NCI-H345 treated with DMSO at 0.1 percent for 48 hours (cell line): ENCODE results near the gene ENTPD8.

ENCODE experiments used
- DNase-seq: peaks from one replicate; lab custom pipeline; 2025; ENCODE audit not compliant: unreplicated experiment; lab: John Stamatoyannopoulos, UW

The ENTPD8 gene

DNA sequence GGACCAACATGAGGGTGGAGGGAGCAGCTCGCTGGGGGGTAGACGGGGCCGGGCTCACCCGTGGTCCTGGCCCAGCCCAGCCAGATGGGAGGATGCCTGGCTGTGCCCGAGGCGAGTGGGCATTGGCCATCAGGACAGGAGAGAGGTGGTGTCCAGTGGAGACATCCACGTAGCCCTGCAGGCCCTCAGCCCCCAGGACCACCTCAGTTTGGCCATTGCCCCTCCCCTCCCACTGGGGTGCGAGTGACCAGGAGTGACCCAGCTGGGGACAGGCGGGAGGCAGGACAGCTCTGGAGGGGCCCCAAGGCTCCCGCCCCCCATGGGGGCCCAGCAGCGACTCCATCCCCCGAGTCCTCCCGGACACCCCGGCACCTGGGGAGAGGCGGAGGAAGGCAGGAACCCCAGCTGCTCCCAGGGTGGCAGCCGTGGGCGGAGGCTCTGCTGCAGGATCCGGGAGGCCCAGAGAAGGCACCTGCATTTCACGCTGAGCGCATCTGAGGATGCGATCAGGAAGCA lies 9.7 kb downstream of the ENTPD8 start:
- no peak for DNase-seq

DNA sequence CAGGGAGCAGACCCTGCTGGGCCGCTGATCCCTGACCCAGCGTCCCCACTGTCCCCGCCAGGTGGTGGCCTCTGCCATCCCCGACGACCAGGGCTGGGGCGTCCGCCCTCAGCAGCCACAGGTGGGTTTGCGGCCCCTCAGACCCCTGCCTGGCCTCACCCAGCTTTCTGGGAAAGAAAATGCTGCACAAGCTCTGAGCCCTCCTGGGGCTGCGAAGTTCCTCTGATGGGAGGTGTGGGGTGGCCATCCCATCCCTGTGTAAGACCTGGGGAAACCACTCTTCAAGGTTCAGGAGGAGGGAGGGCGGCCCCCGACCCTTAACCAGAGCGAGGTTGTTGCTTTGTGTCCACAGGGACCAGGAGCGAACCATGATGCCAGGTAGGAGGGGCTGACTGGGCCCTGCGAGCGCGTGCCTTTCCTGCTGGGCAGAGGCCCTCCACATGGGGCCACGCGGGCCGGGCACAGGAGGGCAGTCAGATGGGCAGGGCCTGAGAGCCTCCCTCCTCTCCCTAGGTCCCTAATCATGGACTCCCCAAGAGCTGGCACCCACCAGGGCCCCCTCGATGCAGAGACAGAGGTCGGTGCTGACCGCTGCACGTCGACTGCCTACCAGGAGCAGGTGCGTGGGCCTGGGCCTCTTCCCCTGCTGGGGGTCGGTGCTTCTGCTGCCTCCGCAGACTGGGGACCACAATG lies 10.3 kb downstream of the ENTPD8 start:
- no peak for DNase-seq

DNA sequence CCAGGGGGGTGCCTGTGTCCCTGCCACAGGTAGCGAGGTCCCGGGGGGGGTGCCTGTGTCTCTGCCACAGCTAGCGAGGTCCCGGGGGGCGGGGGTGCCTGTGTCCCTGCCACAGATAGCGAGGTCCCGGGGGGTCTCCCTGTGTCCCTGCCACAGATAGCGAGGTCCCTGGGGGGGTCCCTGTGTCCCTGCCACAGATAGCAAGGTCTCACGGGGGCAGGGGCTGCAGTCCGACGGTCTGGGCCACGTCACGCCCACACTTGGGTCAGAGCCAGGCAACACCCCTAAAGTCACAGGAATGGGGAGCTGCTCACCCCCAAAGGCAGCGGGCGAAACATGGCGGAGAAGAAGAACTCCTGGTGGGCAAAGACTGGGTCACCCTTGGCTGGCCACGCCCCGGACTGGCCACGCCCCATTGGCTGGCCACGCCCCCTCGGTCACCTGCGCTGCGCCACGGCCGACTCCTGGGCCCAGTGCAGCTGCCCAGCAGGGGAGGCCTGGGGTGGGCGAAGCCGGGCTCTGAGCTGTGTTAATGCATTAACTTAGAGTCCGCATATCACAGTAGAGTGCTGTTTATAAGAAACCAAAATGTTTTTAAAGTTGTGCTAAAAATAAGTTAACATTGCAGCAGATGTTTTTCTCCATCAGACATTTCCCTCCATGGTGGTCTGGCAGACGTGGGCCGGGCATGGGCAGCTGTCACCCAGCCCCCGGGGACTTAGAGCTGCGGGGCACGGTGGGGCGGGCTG lies 11.0 kb downstream of the ENTPD8 start:
- DNase-seq, result peak; percentile 41

DNA sequence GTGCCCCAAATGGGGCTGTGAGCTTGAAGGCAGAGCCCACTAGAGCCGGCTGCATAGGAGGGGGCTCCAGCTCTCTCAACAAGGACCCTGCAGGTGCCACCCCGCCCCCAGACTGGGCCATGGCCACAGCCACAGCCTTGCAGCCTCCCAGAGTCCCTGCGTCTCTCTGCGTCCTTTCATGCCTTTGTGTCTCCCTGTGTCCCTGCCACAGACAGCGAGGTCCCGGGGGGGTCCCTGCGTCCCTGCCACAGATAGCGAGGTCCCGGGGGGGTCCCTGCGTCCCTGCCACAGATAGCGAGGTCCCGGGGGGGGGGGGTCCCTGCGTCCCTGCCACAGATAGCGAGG lies 11.6 kb downstream of the ENTPD8 start:
- no peak for DNase-seq

DNA sequence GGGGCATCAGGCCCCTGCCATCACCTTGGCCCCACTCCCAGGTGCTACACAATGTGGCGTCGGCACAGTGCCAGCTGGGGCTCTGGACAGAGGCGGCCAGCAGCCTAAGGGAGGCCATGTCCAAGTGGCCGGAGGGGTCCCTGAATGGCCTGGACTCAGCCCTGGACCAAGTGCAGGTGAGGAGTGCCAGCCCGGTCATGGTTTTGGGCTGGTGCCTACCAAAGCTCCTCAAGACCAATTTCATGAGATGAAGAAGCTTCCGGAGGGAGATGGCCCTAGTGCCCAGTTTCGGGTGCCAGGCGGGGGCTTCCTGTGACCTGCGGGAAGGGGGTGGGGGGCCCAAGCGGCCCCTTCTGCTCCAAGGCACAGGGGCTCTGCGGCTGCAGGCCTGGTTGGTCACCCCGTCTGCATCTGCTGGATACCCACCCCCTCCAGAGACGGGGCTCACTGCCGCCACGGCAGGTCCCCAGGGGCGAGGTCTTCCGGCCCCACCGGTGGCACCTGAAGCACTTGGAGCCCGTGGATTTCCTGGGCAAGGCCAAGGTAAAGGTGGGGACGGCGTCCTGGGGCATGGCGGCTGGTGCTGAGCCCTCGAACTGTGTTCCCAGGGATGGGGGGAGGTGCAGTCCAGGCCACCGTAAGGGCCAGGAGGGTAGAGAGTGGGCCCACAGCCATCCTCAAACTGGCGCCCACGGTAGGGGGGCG lies 12.2 kb downstream of the ENTPD8 start:
- no peak for DNase-seq

DNA sequence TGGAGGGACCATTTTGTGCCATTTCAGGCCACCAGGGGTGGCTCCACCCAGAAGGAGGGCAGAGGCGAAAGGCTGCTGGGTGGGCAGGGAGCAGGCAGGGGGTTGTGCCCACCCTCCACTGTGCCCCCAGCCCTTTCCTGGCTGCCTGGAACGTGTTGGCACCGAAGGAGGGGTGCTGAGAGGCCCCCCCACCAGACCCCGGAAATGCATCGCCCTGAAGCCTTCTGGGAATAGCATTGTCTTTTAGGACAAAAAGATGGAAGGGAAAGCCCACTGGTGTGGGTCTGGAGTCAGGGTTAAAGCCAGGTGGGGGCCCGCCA lies 12.9 kb downstream of the ENTPD8 start:
- DNase-seq, result no peak

DNA sequence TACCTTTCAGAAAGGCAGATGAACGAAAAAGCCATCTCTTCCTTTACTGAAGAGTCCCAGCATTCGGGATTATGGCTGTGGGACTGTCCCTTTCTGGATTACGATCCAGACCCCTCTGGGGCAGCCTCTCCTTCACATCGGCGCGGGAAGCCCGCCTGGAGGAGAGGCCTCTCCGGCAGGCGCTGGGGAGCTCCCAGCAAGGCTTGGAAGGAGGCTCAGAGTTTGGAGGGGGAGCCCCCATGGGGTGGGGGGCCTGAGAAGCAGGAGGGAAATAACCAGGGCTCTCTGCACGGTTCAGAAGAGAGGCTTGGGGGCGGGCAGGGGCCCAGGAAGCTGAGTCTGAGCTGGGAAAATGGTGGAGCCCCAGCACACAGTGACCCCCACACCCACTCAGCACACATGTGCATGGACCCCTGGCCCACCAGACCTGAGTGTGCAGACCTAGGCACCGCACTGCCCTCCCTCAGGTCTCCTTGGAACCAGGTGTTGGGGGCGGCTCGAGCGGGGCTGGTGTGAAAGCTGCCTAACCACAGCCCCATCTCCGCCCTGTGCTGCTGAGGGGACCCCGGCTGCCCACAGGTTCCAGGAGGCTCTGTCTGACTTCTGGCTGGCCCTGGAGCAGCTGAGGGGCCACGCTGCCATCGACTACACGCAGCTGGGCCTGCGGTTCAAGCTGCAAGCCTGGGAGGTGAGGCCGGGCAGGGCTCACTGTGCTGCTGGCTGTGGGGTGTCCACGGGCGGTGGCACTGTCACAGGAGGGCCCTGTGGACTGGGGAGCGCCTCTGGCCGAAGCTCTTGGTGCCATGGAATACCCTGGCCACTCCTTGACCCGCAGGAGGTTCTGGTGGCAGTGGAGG lies 13.5 kb downstream of the ENTPD8 start:
- DNase-seq, result no peak

DNA sequence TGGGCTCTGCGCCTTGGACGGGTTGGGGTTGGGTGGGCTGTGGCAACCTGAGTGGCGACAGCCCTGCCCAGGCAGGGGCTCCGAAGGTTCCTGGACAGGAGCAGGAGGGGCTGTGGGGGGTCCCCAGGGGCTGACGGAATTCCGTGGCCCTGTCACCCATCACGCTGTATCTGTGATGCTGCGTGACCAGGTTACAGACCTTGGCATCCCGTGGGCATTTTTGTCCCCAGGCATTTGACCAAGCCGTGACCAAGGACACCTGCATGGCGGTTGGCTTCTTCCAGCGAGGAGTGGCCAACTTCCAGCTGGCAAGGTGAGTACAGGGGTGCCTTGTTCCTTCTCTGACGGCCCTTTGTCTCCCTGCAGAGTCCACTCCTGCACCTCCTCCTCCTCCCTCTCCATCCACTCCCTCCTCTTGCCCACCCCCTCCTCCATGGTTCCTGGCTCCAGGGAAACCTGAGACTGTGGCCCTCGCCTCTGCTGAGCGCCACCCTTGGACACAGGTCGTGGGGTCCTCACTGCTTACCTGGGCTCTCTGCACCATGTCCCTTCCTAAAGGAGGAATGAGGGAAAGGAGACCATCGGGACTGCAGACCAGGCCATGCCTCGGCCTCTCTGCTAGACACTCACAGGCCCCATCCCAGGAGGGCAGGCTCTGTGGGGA lies 15.0 kb downstream of the ENTPD8 start:
- DNase-seq, result no peak

DNA sequence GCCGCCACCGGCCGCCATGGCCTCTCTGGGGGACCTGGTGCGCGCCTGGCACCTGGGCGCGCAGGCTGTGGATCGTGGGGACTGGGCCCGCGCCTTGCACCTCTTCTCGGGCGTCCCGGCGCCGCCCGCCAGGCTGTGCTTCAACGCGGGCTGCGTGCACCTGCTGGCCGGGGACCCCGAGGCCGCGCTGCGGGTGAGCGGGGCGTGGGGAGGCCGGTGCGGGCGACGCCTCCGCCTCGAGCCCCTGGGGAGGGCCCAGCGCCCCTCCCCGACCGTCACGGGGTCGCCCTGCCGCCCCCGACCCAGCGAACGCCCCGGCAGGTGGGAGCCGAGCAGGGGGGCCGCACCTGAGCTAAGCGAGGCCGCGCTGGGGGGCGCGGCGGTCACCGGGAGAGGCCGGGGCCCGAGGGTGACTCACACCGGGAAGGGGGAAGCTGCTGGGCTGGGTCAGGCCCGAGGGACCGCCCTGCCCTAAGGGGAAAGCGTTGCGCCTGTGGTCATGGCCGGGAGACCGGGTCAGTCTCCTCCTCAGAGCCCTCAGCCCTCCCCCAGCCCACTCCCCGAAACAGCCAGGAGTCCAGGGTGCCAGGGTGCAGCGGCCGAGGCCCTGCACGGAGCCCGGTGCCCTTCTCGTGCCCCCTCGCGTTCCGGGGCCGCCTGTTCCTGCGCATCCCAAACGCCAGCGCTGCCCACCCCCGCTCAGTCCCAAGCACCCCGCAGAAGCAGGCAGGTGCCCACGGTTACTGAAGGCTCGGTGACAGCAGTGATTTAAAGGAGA lies 17.5 kb downstream of the ENTPD8 start:
- no peak for DNase-seq

DNA sequence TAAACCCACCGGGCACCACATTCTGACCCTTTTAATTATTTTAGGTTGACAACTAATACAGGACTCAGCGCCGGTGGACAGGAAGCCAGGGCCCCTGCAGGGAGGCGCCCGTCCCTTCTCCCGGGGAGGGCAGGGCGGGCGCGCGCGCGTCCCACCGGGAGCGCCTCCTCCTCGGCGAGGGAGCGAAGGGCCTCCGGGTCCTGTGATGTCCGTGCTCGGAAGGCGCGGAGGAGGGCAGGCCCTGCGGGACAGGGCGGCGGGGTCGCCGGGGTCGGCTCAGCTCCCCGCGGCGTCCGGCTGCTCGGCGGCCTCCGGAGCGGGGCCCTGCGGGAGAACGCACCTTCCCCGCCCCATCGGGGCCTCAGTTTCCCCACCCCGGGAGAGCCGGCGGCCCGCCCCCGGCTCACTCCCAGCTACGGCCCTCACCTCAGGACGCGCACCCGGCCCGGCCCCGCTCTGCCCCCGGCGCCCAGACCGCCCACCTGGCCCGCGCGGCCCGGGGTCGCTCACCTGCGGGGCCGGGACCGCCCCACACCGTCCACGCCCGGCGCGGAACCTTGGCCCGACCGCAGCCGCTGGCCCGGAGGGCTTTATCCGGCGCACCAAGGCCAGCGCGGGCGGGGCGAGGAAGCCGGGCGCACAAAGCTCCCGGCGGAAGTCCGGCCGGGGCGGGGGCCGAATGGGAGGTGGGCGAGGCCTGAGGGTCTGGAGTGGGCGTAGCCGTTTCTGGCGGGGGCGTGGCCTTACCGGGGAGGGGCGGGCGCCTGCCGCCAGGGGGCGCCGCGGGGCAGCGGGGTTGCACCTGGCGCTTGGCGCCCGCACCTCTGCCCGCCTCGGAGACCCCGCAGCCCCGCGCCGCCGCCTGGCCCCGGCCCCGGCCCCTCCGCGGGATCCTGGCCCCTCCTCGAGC lies 18.3 kb downstream of the ENTPD8 start, which contains the start of the genes EXD3 and NOXA1:
Gene EXD3 (minus strand): TSS at position 559 of the 910 bp plus-strand sequence. CDS start 27,805 bp downstream, outside the sequence.
Gene NOXA1 (plus strand): TSS at position 790 of the 910 bp plus-strand sequence. CDS start 137 bp downstream, outside the sequence.
- peak; percentile 76 for DNase-seq

DNA sequence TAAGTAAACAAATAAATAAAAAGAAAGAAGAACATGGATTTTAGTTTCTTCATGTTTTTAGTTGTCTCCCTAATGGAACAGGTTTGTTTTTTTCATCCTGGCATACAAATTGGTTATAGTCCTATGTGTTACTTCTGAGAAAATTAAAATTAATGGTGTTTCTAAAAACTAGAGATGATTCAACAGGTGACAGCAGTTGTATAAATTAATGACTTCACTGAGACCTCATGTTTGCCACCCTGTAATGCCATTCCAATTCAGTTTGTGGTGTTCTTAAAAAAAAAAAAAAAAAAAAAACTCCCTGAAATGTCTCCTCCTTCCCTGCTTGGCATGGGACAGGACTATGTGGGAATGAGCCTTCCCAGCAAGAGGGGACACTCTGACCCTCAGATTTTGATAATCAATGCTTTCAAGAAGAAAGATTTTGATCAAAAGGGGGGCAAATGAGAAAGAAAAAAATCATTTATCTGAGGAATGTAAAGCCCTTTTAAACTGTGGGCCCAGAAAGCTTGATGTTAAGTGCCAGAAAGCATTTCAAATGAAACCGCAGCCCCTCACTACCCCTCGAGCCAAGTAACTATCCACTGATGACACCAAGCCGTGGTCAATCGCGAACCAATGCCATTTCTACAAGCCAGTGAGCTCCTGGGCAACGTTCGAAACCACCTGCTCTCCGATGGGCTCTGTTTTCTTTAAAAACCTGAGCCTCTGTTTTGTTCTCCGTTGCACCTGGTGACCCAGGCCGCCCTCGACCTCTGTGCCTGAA lies 19.1 kb downstream of the ENTPD8 start:
- DNase-seq, result no peak

DNA sequence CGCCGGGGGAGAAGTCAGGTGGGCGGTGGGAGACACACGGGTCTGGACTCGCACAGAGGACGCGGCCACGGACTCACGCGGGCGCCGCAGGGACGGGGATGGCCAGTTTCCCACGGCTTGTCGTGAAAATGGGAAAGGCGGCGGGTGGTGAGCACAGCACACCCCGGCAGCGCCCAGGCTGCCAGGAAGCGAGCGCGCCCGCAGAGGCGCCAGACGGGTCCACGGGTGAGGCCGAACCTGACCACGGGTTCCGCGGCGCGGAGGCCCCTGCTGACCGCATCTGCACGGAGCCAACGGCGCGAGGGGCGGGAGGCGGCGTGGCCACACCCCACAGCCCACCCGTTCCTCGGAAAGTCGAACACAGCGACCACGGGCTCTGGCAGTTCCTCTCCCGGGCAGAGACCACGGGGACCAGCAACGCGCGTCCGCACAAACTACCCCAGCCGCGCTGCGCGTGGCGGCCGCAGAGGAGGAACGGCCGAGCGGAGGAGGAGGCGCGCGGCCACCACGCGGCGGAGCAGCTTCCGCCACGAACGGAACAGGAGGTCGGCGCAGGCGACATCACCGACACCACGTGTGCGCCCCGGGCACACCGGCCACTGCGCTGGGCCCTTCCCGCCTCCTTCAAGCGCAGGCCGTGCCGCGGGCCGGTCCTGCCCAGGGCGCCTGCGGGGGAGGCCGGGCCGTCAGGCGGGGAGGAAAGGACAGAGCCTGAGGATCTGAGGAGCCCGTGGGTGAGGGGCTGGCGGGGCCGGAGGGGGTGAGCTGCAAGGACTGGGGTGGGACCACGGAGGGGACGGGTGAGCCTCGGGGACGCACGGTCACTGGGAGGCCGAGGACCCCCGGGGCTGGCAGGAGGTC lies 23.8 kb downstream of the ENTPD8 start:
- no peak for DNase-seq

DNA sequence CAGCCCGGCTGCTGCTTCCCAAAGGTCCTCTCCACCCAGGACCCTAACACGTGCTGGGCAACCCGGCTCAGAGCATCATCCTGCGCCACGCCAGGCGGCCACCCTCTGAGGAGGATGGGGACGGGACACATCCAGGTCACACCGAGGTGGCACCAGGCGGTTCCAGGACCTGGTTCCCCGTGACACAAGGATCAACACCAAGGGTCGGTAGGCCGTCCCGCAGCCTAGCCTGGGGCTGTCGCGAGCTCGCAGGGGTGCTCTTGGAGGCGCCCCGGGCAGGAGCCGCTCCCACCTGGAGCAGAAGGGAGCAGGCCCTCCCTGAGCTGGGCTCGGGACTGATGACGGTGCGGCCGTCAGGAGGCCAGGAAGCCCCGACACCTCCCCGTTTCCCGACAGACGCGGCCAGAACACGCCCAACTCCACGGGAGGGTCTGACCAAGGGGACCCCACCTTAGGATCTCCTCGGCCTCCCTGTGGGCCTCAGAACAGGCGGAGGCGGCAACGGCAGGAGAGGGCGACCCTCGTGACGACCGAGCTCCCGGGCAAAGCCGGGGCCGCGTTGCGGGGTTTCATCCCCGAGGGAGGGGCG lies 24.5 kb downstream of the ENTPD8 start:
- DNase-seq, result no peak

DNA sequence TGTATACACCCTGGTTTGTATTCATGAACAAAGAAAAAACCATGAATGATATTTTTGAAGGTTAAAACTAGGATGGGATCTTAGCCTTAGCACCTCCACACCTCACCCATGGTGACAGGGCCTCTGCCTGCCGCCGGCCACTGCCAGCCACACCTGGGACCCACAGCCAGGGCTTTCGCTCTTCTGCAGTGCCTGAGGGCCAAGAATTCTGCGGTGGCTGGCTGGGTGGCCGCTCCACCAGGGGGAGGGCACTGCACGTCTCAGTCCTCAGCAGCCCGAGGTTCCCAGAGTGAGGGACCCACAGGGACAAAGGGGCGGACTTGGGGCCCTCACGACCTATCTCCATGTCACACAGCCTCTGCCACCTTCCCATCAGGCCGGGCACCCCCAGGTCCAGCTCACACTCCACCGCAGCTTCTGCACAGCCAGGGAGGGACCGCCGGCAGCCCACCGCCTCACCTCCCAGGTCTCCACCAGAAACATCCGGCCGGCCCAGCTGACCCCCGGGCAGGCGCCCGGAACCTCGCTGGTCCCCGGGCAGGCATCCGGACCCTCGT lies 25.1 kb downstream of the ENTPD8 start:
- no peak for DNase-seq

DNA sequence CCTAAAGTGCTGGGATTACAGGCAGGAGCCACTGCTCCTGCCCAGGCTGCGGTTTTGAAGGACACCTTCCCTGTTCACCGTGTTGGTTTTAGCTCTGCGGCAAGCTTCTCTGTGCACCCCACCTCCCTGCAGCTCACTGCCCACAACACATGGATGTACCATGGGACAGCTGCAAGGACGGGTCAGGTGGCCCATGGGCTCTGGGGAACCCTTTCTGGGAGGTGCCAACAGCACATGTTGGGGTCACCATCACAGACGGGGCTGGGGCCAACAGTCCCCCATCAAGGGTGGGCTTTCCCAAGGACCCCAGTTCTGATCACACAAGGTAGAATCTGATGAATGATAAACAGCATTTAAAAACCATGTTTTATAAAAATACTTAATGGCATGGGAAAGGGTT lies 25.7 kb downstream of the ENTPD8 start:
- DNase-seq, result no peak

DNA sequence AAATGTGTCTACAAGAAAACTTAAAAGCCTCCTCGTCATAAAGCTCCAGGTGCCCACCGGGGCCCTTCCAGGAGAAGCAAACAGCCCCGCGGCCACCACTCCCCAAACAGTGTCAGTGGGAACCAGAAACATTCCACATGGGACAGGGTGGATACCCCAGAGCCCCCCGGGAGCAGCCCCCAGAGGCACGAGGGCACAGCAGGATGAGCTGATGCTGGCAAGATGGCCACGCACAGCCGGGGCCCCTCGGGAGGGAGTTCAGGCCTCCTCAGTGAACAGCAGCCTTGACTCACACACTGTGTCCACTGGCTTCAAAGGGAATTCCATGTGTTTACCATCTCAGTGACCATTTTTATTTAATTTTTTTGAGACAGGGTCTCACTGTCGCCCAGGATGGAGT lies 28.7 kb downstream of the ENTPD8 start:
- DNase-seq, result no peak
